HepG2 (cell line): ENCODE results near the gene IGDCC3. TPM values are rescaled to one million over a fixed set of nuclear protein-coding genes. Genes with fewer than 3 reads are reported as not detected.
A peak's percentile ranks its signal among the peaks of the same experiment; 100 is the strongest.

Experiments used
- ATAC-seq: fragments of 200-7000 bp; cut with Tn5 transposase; 3 replicates; pipeline ENCODE4 v1.9.1; 2020; ENCODE audit warnings: mild to moderate bottlenecking, moderate library complexity
- BruUV-seq: library from RNA; stranded (reverse); fragments of 400-500 nt; replicated peaks from 2 replicates; lab custom pipeline; 2021; lab: Mats Ljungman, UMichigan
- CTCF ChIA-PET: fragments of 300-600 bp; formaldehyde crosslinking; extraction: SDS; loops from one replicate; lab custom pipeline; 2021; ENCODE audit warnings: low total read pairs, inconsistent platforms, low intra/inter-chr PET ratio; lab: Yijun Ruan, JAX
- POLR2A ChIA-PET: fragments of 350-600 bp; sonication (Branson Sonifier 250); formaldehyde crosslinking; loops from one replicate; lab custom pipeline; 2020; ENCODE audit warnings: antibody characterized with exemption, inconsistent platforms; lab: Yijun Ruan, JAX
- DNase-seq: peaks from one replicate; pipeline ENCODE4 v3.0.0-alpha.2; 2015; ENCODE audit warnings: low spot score
- FAIRE-seq: peaks from 3 replicates; lab custom pipeline; 2011; peaks lifted over from hg19 to GRCh38; lab: Jason Lieb, UNC
- H2AFZ ChIP-seq: one replicate; pipeline ENCODE4 v1.6.1; 2011; ENCODE audit warnings: low read length, inconsistent platforms
- H3K27ac ChIP-seq: fragments of 300-600 bp; 3 replicates; pipeline ENCODE4 v1.8.0; 2011; ENCODE audit warnings: mixed run types, mild to moderate bottlenecking, mixed read lengths, low read length, inconsistent platforms; ENCODE audit not compliant: insufficient read depth; ENCODE audit errors: extremely low read length
- H3K27me3 ChIP-seq, 2 experiments: fragments of 200-600 bp in 1 of 2; 2 replicates in 1 of 2; 3 replicates in 1 of 2; pipeline versions ENCODE4 v1.6.0 to v1.8.0; 2011; ENCODE audit warnings: low read length in 2 of 2, mild to moderate bottlenecking in 2 of 2, moderate library complexity in 2 of 2, inconsistent platforms in 1 of 2; ENCODE audit not compliant: insufficient read depth in 2 of 2, control insufficient read depth in 1 of 2
- H3K36me3 ChIP-seq, 2 experiments: fragments of 200-600 bp in 1 of 2; replicated peaks in 1 of 2; 2 replicates in 1 of 2; 3 replicates in 1 of 2; pipeline versions ENCODE4 v1.5.1 to v1.8.0; 2011; ENCODE audit warnings: low read length in 2 of 2, inconsistent platforms in 1 of 2; ENCODE audit not compliant: insufficient read depth in 2 of 2, control insufficient read depth in 1 of 2
- H3K4me1 ChIP-seq: 2 replicates; pipeline ENCODE4 v1.5.1; 2012; ENCODE audit warnings: low read length, inconsistent platforms; ENCODE audit not compliant: insufficient read depth
- H3K4me2 ChIP-seq: 2 replicates; pipeline ENCODE4 v1.6.0; 2011; ENCODE audit warnings: low read depth, low read length, inconsistent platforms
- H3K4me3 ChIP-seq, 3 experiments: fragments of 200-600 bp in 1 of 3; sonication (generic), shearing (Covaris generic) in 1 of 3; replicated peaks in 1 of 3; 2 replicates each; pipeline ENCODE4 v1.5.1; 2011 to 2016; ENCODE audit warnings: low read length in 3 of 3, inconsistent platforms in 2 of 3, low read depth in 2 of 3, mild to moderate bottlenecking in 2 of 3, control low read depth in 1 of 3, mixed read lengths in 1 of 3; ENCODE audit not compliant: insufficient read depth in 1 of 3
- H3K79me2 ChIP-seq: one replicate; pipeline ENCODE4 v1.6.1; 2011; ENCODE audit warnings: low read length, inconsistent platforms; ENCODE audit not compliant: insufficient read depth
- H3K9ac ChIP-seq: 2 replicates; pipeline ENCODE4 v1.6.0; 2011; ENCODE audit warnings: mild to moderate bottlenecking, low read depth, low read length, inconsistent platforms; ENCODE audit not compliant: insufficient read depth
- H3K9me3 ChIP-seq: 2 replicates; pipeline ENCODE4 v1.5.1; 2012; ENCODE audit warnings: mild to moderate bottlenecking, low read length
- H4K20me1 ChIP-seq: 2 replicates; pipeline ENCODE4 v1.6.0; 2011; ENCODE audit warnings: inconsistent platforms, mild to moderate bottlenecking, low read length, moderate library complexity; ENCODE audit not compliant: insufficient read depth
- DMAP1 ChIP-seq: IDR thresholded peaks from 2 replicates; pipeline ENCODE4 v1.6.1; 2016
- FOXA3 ChIP-seq: IDR thresholded peaks from 2 replicates; pipeline ENCODE4 v1.6.1; 2016; ENCODE audit warnings: missing genetic modification reagents, missing compliant biosample characterization
- GTF2F1 ChIP-seq: fragments of 150-350 bp; IDR thresholded peaks from 2 replicates; pipeline ENCODE4 v1.6.1; 2014; ENCODE audit warnings: low read length
- HIC2 ChIP-seq: sonication (generic); formaldehyde crosslinking; IDR thresholded peaks from 2 replicates; pipeline ENCODE4 v1.9.0; 2022; ENCODE audit warnings: low read depth, missing genetic modification reagents
- JUN ChIP-seq: sonication (generic); formaldehyde crosslinking; IDR thresholded peaks from 2 replicates; pipeline ENCODE4 v1.4.0; 2020; ENCODE audit warnings: mild to moderate bottlenecking, missing genetic modification reagents
- MATR3 ChIP-seq: sonication (generic); formaldehyde crosslinking; IDR thresholded peaks from 2 replicates; pipeline ENCODE4 v1.4.0; 2020; ENCODE audit warnings: missing genetic modification reagents
- MTF1 ChIP-seq: sonication (generic); formaldehyde crosslinking; IDR thresholded peaks from 2 replicates; pipeline ENCODE4 v1.5.0; 2020; ENCODE audit warnings: missing genetic modification reagents
- PITX1 ChIP-seq: sonication (generic); formaldehyde crosslinking; IDR thresholded peaks from 2 replicates; pipeline ENCODE4 v1.5.1; 2020; ENCODE audit warnings: mild to moderate bottlenecking, missing genetic modification reagents
- POLR2AphosphoS5 ChIP-seq: IDR thresholded peaks from 2 replicates; pipeline ENCODE4 v1.6.1; 2012; ENCODE audit warnings: low read depth, low read length
- POLR2G ChIP-seq: fragments of 200-400 bp; formaldehyde crosslinking; IDR thresholded peaks from 2 replicates; pipeline ENCODE4 v1.6.1; 2018; ENCODE audit warnings: mild to moderate bottlenecking, low read depth, low read length, moderate library complexity
- RBM22 ChIP-seq: fragments of 200-400 bp; formaldehyde crosslinking; optimal IDR thresholded peaks from 2 replicates; pipeline ENCODE3; 2017; ENCODE audit warnings: mild to moderate bottlenecking, low read length, moderate library complexity
- WGBS: methylation state at CpG from one replicate; pipeline ENCODE4 v1.1.6; 2017; ENCODE audit warnings: low lambda C conversion rate; 5-methylcytosine and 5-hydroxymethylcytosine counted together
- in situ Hi-C: cut with HindIII; loops from 2 replicates; pipeline ENCODE4 v1.10.0; 2017; ENCODE audit warnings: low pct_unique_long_range_greater_than_20kb; ENCODE audit not compliant: extremely low pct_ligation_motif_present
- intact Hi-C: fragments of 100-400 bp; cut with micrococcal nuclease; formaldehyde crosslinking; loops from one replicate; pipeline ENCODE4 v1.10.0; 2022; ENCODE audit not compliant: unreplicated experiment
- polyA plus RNA-seq, 8 experiments: library from polyadenylated mRNA; depleted of rRNA in 3 of 8; stranded (reverse) in 7 of 8; unstranded in 1 of 8; fragments of >200 nt; fragmentation: Illumina TruSeq in 4 of 8; extraction: Trizol in 4 of 8; gene quantifications; 2 replicates each; pipeline versions ENCODE4 v1.2.1 to v1.2.3, GENCODE V29; 2011 to 2016; ENCODE audit warnings: low read depth in 4 of 8, missing spikeins in 1 of 8, mixed read lengths in 1 of 8; ENCODE audit not compliant: insufficient read depth in 1 of 8
- total RNA-seq, 5 experiments: library from RNA; depleted of rRNA; stranded (reverse); fragments of >200 nt; fragmentation: Illumina TruSeq; extraction: Trizol; gene quantifications; 2 replicates each; pipeline ENCODE4 v1.2.3, GENCODE V29; 2016; ENCODE audit warnings: low read depth in 1 of 5
- TF ChIP-seq, protein P1 (sequence below): sonication (generic); formaldehyde crosslinking; IDR thresholded peaks from 2 replicates; pipeline ENCODE4 v1.5.1; 2020; ENCODE audit warnings: mild to moderate bottlenecking, missing genetic modification reagents, moderate library complexity
- TF ChIP-seq, protein P2 (sequence below): sonication (generic); formaldehyde crosslinking; IDR thresholded peaks from 2 replicates; pipeline ENCODE4 v1.4.0; 2020; ENCODE audit warnings: missing genetic modification reagents, mild to moderate bottlenecking, borderline replicate concordance

Gene IGDCC3
- total and polyA plus RNA-seq, 2 of the 13 experiments (the other 11 are each of a cell fraction or from before 2014, with no cell fraction given), result 30.1 to 51.8 TPM

DNA sequence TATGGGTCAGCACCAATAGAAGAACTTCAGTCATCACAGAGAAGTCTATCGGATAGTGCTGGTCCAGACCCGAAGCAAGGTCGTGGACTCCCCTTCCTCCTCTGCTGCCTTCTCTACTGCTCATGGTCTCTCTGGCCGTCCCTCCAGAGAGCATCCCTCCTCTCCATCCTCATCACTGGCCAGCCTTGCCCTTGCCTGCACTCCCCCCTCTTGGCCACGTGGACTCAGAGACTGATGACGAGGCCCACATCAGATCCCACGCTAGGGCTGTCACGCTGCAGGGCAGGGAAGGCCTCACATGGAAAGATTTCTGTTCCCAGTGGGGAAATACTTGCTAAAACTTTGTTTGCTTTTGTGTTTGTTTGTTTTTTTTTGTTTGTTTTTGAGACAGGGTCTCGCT, 35.3 kb downstream of the IGDCC3 start:
- Histone ChIP-seq H3K27ac (no peak overlapping the region), H4K20me1 (0 out of 2 replicates have a peak, but pooled peaks cover 5% of the 10 kb centered on the region), H3K79me2 (peaks cover 29% of the 10 kb centered on the region), H3K27me3 (no peaks in the 10 kb centered on the region), H3K4me2 (no peak overlapping the region), H3K4me3 (no peak overlapping the region), H3K9ac (no peak overlapping the region), H2AFZ (no peak overlapping the region), H3K4me1 (peaks cover 55% of the 10 kb centered on the region)
- ChIA-PET POLR2A (interaction anchor here (0.6 kb wide), 1 partner anchor 32 kb away, joined by 4 read pairs; no protein-coding TSS in a partner anchor), CTCF (no interaction called here)
- intact Hi-C loops, result no loop called here
- ATAC-seq (peak; percentile 36; the same call in 1 of the 3 replicates), FAIRE-seq (no peak)
- in situ Hi-C loops, result no loop called here
- 90% methylated on average over 9 of the region's 9 CpGs for WGBS
- no TSS peak for BruUV-seq
- peak; percentile 39 for TF ChIP-seq RBM22
- TF ChIP-seq, protein P1, sequence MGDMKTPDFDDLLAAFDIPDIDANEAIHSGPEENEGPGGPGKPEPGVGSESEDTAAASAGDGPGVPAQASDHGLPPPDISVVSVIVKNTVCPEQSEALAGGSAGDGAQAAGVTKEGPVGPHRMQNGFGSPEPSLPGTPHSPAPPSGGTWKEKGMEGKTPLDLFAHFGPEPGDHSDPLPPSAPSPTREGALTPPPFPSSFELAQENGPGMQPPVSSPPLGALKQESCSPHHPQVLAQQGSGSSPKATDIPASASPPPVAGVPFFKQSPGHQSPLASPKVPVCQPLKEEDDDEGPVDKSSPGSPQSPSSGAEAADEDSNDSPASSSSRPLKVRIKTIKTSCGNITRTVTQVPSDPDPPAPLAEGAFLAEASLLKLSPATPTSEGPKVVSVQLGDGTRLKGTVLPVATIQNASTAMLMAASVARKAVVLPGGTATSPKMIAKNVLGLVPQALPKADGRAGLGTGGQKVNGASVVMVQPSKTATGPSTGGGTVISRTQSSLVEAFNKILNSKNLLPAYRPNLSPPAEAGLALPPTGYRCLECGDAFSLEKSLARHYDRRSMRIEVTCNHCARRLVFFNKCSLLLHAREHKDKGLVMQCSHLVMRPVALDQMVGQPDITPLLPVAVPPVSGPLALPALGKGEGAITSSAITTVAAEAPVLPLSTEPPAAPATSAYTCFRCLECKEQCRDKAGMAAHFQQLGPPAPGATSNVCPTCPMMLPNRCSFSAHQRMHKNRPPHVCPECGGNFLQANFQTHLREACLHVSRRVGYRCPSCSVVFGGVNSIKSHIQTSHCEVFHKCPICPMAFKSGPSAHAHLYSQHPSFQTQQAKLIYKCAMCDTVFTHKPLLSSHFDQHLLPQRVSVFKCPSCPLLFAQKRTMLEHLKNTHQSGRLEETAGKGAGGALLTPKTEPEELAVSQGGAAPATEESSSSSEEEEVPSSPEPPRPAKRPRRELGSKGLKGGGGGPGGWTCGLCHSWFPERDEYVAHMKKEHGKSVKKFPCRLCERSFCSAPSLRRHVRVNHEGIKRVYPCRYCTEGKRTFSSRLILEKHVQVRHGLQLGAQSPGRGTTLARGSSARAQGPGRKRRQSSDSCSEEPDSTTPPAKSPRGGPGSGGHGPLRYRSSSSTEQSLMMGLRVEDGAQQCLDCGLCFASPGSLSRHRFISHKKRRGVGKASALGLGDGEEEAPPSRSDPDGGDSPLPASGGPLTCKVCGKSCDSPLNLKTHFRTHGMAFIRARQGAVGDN, result peak; percentile 38
- TF ChIP-seq DMAP1 (CRISPR knock-in tag), result no peak
- TF ChIP-seq, all 625 proteins: peak for 2
- no peak for DNase-seq
- Histone ChIP-seq H3K36me3 (peaks cover 0 to 11% of the 10 kb centered on the region in 2 experiments; a peak in 4 of 5 replicates), H3K9me3 (no peaks in the 10 kb centered on the region)

- Histone ChIP-seq H3K4me3 (no peak overlapping the region), H2AFZ (no peak overlapping the region), H3K4me1 (peaks cover 38% of the 10 kb centered on the region), H4K20me1 (0 out of 2 replicates have a peak, but pooled peaks cover 4% of the 10 kb centered on the region), H3K9me3 (no peaks in the 10 kb centered on the region), H3K36me3 (peaks cover 0 to 19% of the 10 kb centered on the region in 2 experiments; a peak in 4 of 5 replicates), H3K79me2 (peaks cover 26% of the 10 kb centered on the region)
- no peak for DNase-seq
- in situ Hi-C loops, result no loop called here
- WGBS, result 77% methylated on average over 7 of the region's 7 CpGs
- POLR2A ChIA-PET, result no interaction called here
- CTCF ChIA-PET, result no interaction called here
- TF ChIP-seq JUN (CRISPR knock-in tag) (no peak), MATR3 (no peak), GTF2F1 (no peak), POLR2AphosphoS5 (no peak), FOXA3 (CRISPR knock-in tag) (no peak), HIC2 (CRISPR knock-in tag) (no peak), MTF1 (CRISPR knock-in tag) (no peak), PITX1 (CRISPR knock-in tag) (no peak), POLR2G (no peak)
- TF ChIP-seq, protein P2, sequence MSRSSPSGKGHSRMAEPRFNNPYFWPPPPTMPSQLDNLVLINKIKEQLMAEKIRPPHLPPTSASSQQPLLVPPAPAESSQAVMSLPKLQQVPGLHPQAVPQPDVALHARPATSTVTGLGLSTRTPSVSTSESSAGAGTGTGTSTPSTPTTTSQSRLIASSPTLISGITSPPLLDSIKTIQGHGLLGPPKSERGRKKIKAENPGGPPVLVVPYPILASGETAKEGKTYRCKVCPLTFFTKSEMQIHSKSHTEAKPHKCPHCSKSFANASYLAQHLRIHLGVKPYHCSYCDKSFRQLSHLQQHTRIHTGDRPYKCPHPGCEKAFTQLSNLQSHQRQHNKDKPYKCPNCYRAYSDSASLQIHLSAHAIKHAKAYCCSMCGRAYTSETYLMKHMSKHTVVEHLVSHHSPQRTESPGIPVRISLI (CRISPR knock-in tag), result no peak
- TF ChIP-seq, all 625 proteins: peak for 0
- no TSS peak for BruUV-seq
- intact Hi-C loops, result no loop called here
- H3K27me3 ChIP-seq, result no peaks in the 10 kb centered on the region
- H3K27ac ChIP-seq, result no peak overlapping the region
- H3K4me2 ChIP-seq, result no peak overlapping the region
- FAIRE-seq (no peak), ATAC-seq (no peak)
- no peak overlapping the region for H3K9ac ChIP-seq
These were observed 37.9 kb downstream of the IGDCC3 start for GRCh38 chr15:65339920-65340319.
